Uterus (tissue), 2 donors: ENCODE data around the gene CECR2.

Experiments
- CTCF ChIP-seq, 4 experiments: fragments of 200-600 bp in 2 of 4; fragments of 450-650 bp in 2 of 4; sonication (generic) in 2 of 4; IDR thresholded peaks; one replicate each; pipeline ENCODE4 v1.5.1; 2016 to 2019; ENCODE audit warnings: antibody characterized with exemption in 4 of 4, mild to moderate bottlenecking in 2 of 4, moderate library complexity in 1 of 4
- POLR2A ChIP-seq, 2 donors: fragments of 450-650 bp; IDR thresholded peaks; one replicate each; pipeline ENCODE4 v1.6.1; 2016; ENCODE audit warnings: antibody characterized with exemption in 2 of 2, mild to moderate bottlenecking in 1 of 2, moderate library complexity in 1 of 2

DNA sequence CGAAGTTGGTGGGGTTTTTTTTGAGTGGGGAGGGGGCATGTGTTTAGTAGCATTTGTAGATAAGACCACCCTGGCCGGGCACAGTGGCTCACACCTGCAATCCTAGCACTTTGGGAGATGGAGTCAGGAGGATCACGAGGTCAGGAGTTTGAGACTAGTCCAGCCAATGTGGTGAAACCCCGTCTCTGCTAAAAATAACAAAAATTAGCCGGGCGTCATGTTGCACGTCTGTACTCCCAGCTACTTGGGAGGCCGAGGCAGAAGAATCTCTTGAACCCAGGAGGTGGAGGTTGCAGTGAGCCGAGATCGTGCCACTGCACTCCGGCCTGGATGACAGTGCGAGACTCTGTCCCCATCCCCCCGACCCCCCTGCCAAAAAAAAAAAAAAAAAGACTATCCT lies 34.6 kb downstream of the CECR2 start:
- no peak for TF ChIP-seq POLR2A (IDR thresholded peaks at IDR 0.05)
- no peak for TF ChIP-seq CTCF (IDR thresholded peaks at IDR 0.05)
